Occipital lobe (tissue), 2 donors: ENCODE results near the gene GSAP. TPM values are rescaled to one million over a fixed set of nuclear protein-coding genes. Genes with fewer than 3 reads are reported as not detected.
"Not testable (repeated sequence)": the region's sequence is repeated elsewhere in the genome, so short reads cannot be mapped to it uniquely, and the experiment has no call there.

Source experiments
- DNase-seq: peaks from one replicate; lab custom pipeline; 2025; lab: John Stamatoyannopoulos, UW
- total RNA-seq: library from RNA; depleted of rRNA; stranded (reverse); fragments of >200 nt; gene quantifications from one replicate; pipeline ENCODE4 v1.2.3, GENCODE V29; 2014

The GSAP gene
- total RNA-seq, 1 donor from 2014 or later, result 12.6 TPM

DNA sequence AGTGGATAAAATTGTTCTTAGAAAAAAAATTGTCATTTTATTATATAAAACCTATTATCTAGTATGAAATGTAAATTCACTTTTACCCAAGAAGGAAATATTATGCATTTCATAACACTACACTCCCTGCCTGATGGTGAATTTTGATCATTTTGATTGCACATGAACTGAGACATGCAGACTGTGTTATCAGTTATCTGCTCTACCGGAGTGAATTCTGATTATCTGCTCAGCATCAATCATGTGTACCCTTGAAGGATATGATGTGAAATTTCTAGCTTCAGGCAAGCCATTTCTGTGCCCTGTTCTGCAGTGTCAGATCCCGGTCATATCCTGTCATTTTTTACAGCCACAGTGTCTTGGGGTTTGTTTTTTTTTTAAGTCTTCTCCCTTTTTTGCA lies 131.5 kb downstream of the GSAP start:
- DNase-seq, result no peak

DNA sequence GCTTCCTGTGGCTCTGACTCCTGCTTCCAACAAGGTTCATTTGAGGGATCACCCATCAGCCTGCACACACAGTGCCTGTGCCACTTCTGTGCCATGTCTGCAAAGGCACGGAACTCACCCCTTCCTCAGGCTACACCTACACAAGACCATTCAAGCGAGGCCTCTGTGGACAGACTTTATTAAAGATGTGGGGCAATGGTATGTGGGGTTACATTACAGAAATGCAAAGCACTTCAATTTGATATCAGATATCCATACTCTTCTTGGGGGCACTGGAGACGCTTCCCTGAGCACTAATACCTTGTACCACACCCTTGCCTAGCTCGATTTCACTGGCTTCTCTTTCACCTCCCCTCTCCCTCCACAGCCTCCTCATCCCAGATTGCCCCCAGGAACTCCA lies 132.1 kb downstream of the GSAP start:
- no peak for DNase-seq

GRCh38 chr7:77282897-77283296 lies 133.3 kb downstream of the GSAP start:
- DNase-seq, result no peak

DNA sequence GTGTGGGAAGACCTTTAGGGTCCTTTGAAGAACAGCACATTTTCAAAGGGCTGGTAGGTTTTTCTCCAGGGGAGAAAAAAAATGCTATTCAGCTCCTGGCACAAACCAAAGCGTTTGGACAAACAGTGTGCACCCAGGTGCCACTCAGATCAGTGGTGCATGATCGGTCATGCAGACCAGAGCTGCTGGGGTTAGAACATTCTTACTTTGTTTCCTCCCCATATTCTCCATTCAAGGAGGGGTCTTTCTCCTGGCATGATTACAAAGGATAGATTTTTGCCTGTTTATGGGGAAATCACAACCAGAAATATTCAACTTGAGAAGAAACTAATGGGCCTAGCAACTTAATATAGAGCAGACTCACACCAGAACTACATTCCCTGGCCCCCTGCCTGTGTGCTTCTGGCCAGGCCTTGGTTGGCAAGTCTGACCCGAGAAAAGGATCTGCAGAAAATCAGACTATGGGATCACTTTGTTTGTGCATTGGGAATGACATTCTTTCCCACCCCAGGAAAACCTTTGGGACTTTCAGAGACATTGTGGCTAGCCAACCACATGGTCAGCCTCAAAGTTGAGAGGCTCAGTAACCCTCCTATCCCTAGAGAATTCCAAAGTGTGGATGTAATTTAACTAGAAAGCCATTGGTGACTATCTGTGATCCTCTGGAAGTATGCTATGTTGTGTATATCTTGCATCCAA lies 134.2 kb downstream of the GSAP start:
- no peak for DNase-seq

- DNase-seq, result no peak
Measured at GRCh38 chr7:77276120-77276519, 140.0 kb downstream of the GSAP start.

- DNase-seq, result not testable (repeated sequence)
Measured at GRCh38 chr7:77275663-77276062, 140.5 kb downstream of the GSAP start.

- DNase-seq, result no peak
Measured at GRCh38 chr7:77271766-77272165, 144.4 kb downstream of the GSAP start.

DNA sequence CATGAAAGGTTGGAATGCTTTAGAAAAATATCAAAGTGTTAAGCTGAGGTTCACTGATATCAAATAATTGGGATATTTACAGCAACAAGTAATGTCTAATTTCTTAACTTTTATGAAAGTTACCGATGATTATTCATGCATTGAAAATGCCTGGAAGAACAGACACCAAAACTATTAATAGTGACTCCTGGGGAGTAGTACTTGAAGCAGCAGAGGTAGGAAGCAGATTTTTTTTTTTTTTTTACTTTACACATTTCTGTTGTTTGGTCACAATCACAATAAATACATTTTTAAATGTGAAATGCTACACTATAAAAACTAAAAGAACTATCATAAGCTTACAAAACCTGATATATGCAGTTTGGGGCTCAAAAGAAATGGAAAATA lies 146.1 kb downstream of the GSAP start:
- no peak for DNase-seq

DNA sequence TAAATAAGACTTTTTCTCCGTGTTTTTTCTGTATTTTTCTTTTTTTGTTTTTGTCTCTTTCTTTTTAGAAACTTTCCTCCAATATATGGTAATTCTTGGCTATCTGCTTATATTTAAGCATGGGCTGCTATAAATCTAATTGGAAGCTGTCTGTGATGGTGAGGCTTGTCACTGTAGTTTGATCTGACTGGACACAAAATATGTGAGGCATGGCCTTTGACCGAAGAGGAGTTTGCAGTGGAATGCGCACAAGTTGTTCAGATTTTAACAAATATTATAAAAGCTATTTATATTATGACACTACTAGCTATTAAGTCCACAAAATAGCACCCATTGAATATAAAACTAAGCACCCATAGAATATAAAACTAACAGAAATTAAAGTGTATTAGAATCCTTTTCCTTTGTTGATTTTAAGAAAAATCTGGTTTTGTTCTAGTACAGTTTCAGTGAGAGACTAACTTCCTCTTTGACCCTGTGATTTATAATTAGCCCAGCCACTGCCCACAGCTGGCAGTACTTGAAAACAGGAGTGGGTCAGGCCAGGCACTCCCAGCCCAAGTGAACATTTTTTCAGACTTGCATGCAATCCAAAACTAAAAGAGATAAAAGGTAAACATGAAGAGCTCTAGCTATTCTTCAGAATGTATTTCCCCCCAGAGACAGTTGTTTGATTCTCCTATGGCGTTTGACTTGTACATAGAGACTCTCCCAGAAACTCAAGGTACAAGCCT lies 146.6 kb downstream of the GSAP start:
- DNase-seq, result no peak

- DNase-seq, result no peak
Measured at GRCh38 chr7:77266291-77266794, 149.8 kb downstream of the GSAP start.

DNA sequence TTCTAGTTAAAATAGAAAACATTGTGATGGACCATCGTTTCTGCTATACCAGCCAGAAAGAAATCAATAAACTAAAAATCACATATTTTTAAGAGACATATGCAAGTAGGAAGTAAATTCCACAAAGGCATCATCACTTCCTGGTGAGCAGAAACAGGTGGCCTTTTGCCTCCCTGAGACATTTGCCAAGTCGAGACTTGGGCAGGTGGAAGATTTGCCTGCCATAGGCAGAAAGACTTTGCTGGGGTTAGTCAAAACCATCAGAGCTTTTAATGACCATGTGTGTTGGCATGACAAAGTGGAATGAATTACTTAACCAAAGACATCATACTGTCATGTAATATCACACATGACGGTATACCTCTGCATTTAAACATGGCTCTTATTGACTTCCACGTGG lies 150.5 kb downstream of the GSAP start:
- no peak for DNase-seq

GRCh38 chr7:77262316-77262715 lies 153.8 kb downstream of the GSAP start:
- no peak for DNase-seq

Other genes starting within 250 kb of the GSAP start
- 3.4 TPM for gene FGL2, start 216.5 kb downstream of the GSAP start, total RNA-seq
- gene PTPN12, start 120.9 kb upstream of the GSAP start, total RNA-seq, result 136 TPM